ENCODE data around the gene USH2A.

Gene USH2A

DNA sequence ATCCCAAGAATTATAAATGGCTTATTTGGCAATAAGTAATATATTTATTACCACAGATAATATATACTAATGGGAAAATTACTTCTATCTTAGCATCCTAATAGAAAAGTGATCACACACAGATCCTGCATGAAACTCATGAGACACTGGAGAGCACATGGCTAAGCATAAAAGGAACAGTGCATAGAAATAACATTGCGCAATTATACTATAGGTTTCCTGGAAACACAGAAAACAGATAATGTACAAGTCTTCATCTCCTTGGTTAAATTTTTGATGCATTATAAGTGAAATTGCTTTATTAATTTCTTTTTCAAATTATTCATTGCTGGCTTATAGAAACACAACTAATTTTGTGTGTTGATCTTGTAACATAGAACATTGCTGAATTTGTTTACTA is 210.4 kb downstream of the USH2A start:
- H3K4me3 ChIP-seq (ENCODE audit: low read depth, low read length), result no peak overlapping the region
- no peak for DNase-seq
- H3K27ac ChIP-seq, result no peak overlapping the region
- no peaks in the 10 kb centered on the region for H3K36me3 ChIP-seq
- TF ChIP-seq CTCF (IDR thresholded peaks at IDR 0.05; ENCODE audit: low read depth, low read length), result no peak
- H3K27me3 ChIP-seq (ENCODE audit: insufficient read depth, low read depth, severe bottlenecking), result no peaks in the 10 kb centered on the region
- H3K9me3 ChIP-seq (ENCODE audit: severe bottlenecking), result no peaks in the 10 kb centered on the region

GRCh38 chr1:216210081-216210480 is 213.2 kb downstream of the USH2A start:
- H3K27me3 ChIP-seq (ENCODE audit: insufficient read depth, low read depth, severe bottlenecking), result no peaks in the 10 kb centered on the region
- DNase-seq, result no peak
- H3K9me3 ChIP-seq (ENCODE audit: severe bottlenecking), result no peaks in the 10 kb centered on the region
- H3K36me3 ChIP-seq, result no peaks in the 10 kb centered on the region
- TF ChIP-seq CTCF (IDR thresholded peaks at IDR 0.05; ENCODE audit: low read depth, low read length), result no peak
- no peak overlapping the region for H3K4me3 ChIP-seq (ENCODE audit: low read depth, low read length)
- H3K27ac ChIP-seq, result no peak overlapping the region

- TF ChIP-seq CTCF (IDR thresholded peaks at IDR 0.05; ENCODE audit: low read depth, low read length), result no peak
- no peaks in the 10 kb centered on the region for H3K9me3 ChIP-seq (ENCODE audit: severe bottlenecking)
- H3K36me3 ChIP-seq, result no peaks in the 10 kb centered on the region
- no peak overlapping the region for H3K4me3 ChIP-seq (ENCODE audit: low read depth, low read length)
- DNase-seq, result no peak
- H3K27ac ChIP-seq, result no peak overlapping the region
- no peaks in the 10 kb centered on the region for H3K27me3 ChIP-seq (ENCODE audit: insufficient read depth, low read depth, severe bottlenecking)
Measured at GRCh38 chr1:216209125-216209524, 214.1 kb downstream of the USH2A start.

- TF ChIP-seq CTCF (IDR thresholded peaks at IDR 0.05; ENCODE audit: low read depth, low read length), result no peak
- Histone ChIP-seq H3K27me3 (ENCODE audit: insufficient read depth, low read depth, severe bottlenecking) (no peaks in the 10 kb centered on the region), H3K27ac (no peak overlapping the region), H3K4me3 (ENCODE audit: low read depth, low read length) (no peak overlapping the region), H3K36me3 (no peaks in the 10 kb centered on the region), H3K9me3 (ENCODE audit: severe bottlenecking) (no peaks in the 10 kb centered on the region)
- no peak for DNase-seq
Measured at GRCh38 chr1:216207154-216207553, 216.1 kb downstream of the USH2A start.

DNA sequence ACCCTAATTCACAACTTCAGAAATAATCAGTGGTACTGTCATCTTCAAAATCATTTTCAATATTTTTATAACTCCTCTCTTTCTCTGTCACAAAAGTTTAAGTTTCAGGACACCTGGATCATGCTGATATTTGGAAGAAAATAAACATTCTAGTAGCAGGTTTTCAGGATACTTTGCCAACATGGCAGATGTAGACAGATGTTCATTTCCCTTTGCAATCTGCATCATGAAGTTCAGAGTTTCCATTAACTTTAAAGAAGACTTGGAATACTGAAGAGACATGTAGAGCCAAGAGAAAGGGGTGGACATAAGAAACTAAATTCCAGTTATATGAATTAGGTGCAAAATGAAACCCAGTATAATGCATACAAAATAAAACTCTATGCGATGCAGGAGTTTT is 218.1 kb downstream of the USH2A start:
- Histone ChIP-seq H3K36me3 (no peaks in the 10 kb centered on the region), H3K27me3 (ENCODE audit: insufficient read depth, low read depth, severe bottlenecking) (no peaks in the 10 kb centered on the region), H3K27ac (no peak overlapping the region), H3K4me3 (ENCODE audit: low read depth, low read length) (no peak overlapping the region), H3K9me3 (ENCODE audit: severe bottlenecking) (no peaks in the 10 kb centered on the region)
- no peak for TF ChIP-seq CTCF (IDR thresholded peaks at IDR 0.05; ENCODE audit: low read depth, low read length)
- no peak for DNase-seq

DNA sequence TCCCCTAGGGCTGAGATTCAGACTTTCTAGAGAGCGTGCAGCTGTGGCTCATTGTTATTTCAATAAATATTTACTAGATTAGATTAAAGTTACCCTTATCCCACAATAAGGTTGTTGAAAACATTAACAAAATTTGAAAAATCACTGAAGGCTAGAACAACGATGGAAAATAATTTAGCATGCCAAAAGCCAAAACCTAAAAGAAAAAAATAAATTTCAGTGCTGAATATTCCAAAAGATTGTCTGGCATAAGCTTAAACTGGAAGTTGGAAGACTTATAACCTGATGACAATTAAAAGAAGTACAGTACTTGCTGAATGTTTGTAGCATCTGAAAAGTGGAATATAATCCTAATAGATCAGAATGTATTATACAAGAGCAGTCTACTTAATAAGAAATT is 221.3 kb downstream of the USH2A start:
- DNase-seq, result no peak
- Histone ChIP-seq H3K27me3 (ENCODE audit: insufficient read depth, low read depth, severe bottlenecking) (no peaks in the 10 kb centered on the region), H3K4me3 (ENCODE audit: low read depth, low read length) (no peak overlapping the region), H3K27ac (no peak overlapping the region), H3K36me3 (no peaks in the 10 kb centered on the region), H3K9me3 (ENCODE audit: severe bottlenecking) (no peaks in the 10 kb centered on the region)
- TF ChIP-seq CTCF (IDR thresholded peaks at IDR 0.05; ENCODE audit: low read depth, low read length), result no peak

All from WERI-Rb-1 (cell line).